H9 (cell line): ENCODE results near the gene UST. TPM values are rescaled to one million over a fixed set of nuclear protein-coding genes. Genes with fewer than 3 reads are reported as not detected.

Experiments used
- DNase-seq: peaks from one replicate; pipeline ENCODE4 v3.0.0-alpha.2; 2017
- H2AFZ ChIP-seq: one replicate; pipeline ENCODE4 v1.6.1; 2013; ENCODE audit warnings: mild to moderate bottlenecking, low read length, control low read depth, moderate library complexity
- H2AK5ac ChIP-seq: 2 replicates; pipeline ENCODE4 v1.6.1; 2013; ENCODE audit warnings: low read length, control low read depth, mixed read lengths; ENCODE audit not compliant: insufficient read length
- H2BK120ac ChIP-seq: one replicate; pipeline ENCODE4 v1.6.1; 2013; ENCODE audit warnings: low read depth, mild to moderate bottlenecking, low read length, control low read depth, inconsistent platforms; ENCODE audit not compliant: poor library complexity, severe bottlenecking
- H2BK12ac ChIP-seq: 2 replicates; pipeline ENCODE4 v1.6.1; 2013; ENCODE audit warnings: low read length, control low read depth, mixed read lengths, low read depth; ENCODE audit not compliant: insufficient read length
- H2BK15ac ChIP-seq: 2 replicates; pipeline ENCODE4 v1.6.1; 2013; ENCODE audit warnings: low read depth, low read length, control low read depth
- H2BK20ac ChIP-seq: one replicate; pipeline ENCODE4 v1.6.1; 2013; ENCODE audit warnings: low read depth, mild to moderate bottlenecking, low read length, control low read depth, inconsistent platforms; ENCODE audit not compliant: poor library complexity, severe bottlenecking
- H2BK5ac ChIP-seq: 2 replicates; pipeline ENCODE4 v1.6.1; 2013; ENCODE audit warnings: low read length, control low read depth, mixed read lengths; ENCODE audit not compliant: insufficient read length
- H3K14ac ChIP-seq: 2 replicates; pipeline ENCODE4 v1.6.1; 2013; ENCODE audit warnings: low read length, control low read depth; ENCODE audit not compliant: insufficient read depth
- H3K18ac ChIP-seq: 2 replicates; pipeline ENCODE4 v1.6.1; 2013; ENCODE audit warnings: low read depth, mild to moderate bottlenecking, mixed read lengths, low read length, control low read depth; ENCODE audit not compliant: insufficient read length
- H3K23ac ChIP-seq: 2 replicates; pipeline ENCODE4 v1.6.1; 2013; ENCODE audit warnings: low read length, control low read depth, mixed read lengths, low read depth; ENCODE audit not compliant: insufficient read length
- H3K23me2 ChIP-seq: 2 replicates; pipeline ENCODE4 v1.6.1; 2013; ENCODE audit warnings: low read depth, mild to moderate bottlenecking, mixed read lengths, low read length, control low read depth; ENCODE audit not compliant: insufficient read length, poor library complexity, severe bottlenecking
- H3K27ac ChIP-seq: 2 replicates; pipeline ENCODE4 v1.5.1; 2013; ENCODE audit warnings: low read length, control low read depth, mixed read lengths, low read depth; ENCODE audit not compliant: insufficient read length
- H3K27me3 ChIP-seq: 2 replicates; pipeline ENCODE4 v1.6.1; 2013; ENCODE audit warnings: low read length, control low read depth, inconsistent platforms; ENCODE audit not compliant: insufficient read depth
- H3K4ac ChIP-seq: 2 replicates; pipeline ENCODE4 v1.6.1; 2013; ENCODE audit warnings: low read depth, mild to moderate bottlenecking, control low read depth, inconsistent platforms, low read length, moderate library complexity
- H3K4me1 ChIP-seq: 2 replicates; pipeline ENCODE4 v1.6.1; 2013; ENCODE audit warnings: low read length, control low read depth, inconsistent platforms; ENCODE audit not compliant: insufficient read depth
- H3K4me2 ChIP-seq: 2 replicates; pipeline ENCODE4 v1.6.1; 2013; ENCODE audit warnings: low read length, control low read depth, mixed read lengths; ENCODE audit not compliant: insufficient read length, insufficient read depth
- H3K56ac ChIP-seq: 2 replicates; pipeline ENCODE4 v1.6.1; 2013; ENCODE audit warnings: low read depth, mild to moderate bottlenecking, mixed read lengths, low read length, control low read depth; ENCODE audit not compliant: insufficient read length
- H3K79me1 ChIP-seq: 2 replicates; pipeline ENCODE4 v1.6.1; 2013; ENCODE audit warnings: low read depth, mild to moderate bottlenecking, moderate library complexity, low read length, control low read depth, inconsistent platforms; ENCODE audit not compliant: insufficient read depth, poor library complexity, severe bottlenecking
- H3K79me2 ChIP-seq: 2 replicates; pipeline ENCODE4 v1.6.1; 2013; ENCODE audit warnings: low read length, control low read depth, inconsistent platforms; ENCODE audit not compliant: insufficient read depth
- H3K9ac ChIP-seq: 2 replicates; pipeline ENCODE4 v1.6.1; 2013; ENCODE audit warnings: low read length, control low read depth, mixed read lengths; ENCODE audit not compliant: insufficient read length; ENCODE audit errors: extremely low read depth
- H3K9me3 ChIP-seq: one replicate; pipeline ENCODE4 v1.6.1; 2013; ENCODE audit warnings: low read depth, low read length, inconsistent platforms; ENCODE audit not compliant: control insufficient read depth
- H3T11ph ChIP-seq: one replicate; pipeline ENCODE4 v1.6.1; 2013; ENCODE audit warnings: mild to moderate bottlenecking, low read length, control low read depth, inconsistent platforms
- H4K20me1 ChIP-seq: one replicate; pipeline ENCODE4 v1.6.1; 2013; ENCODE audit not compliant: control insufficient read depth, insufficient read length, insufficient read depth
- H4K5ac ChIP-seq: 2 replicates; pipeline ENCODE4 v1.6.1; 2013; ENCODE audit warnings: low read depth, mild to moderate bottlenecking, mixed read lengths, low read length, control low read depth; ENCODE audit not compliant: insufficient read length
- H4K8ac ChIP-seq: replicated peaks from 2 replicates; pipeline ENCODE4 v1.6.1; 2013; ENCODE audit warnings: low read length, control low read depth, mixed read lengths, low read depth; ENCODE audit not compliant: insufficient read length
- H4K91ac ChIP-seq: 2 replicates; pipeline ENCODE4 v1.6.1; 2013; ENCODE audit warnings: low read depth, mild to moderate bottlenecking, moderate library complexity, mixed read lengths, low read length, control low read depth; ENCODE audit not compliant: insufficient read length
- H3K27ac Mint-ChIP-seq, 3 experiments: 2 replicates in 2 of 3; 3 replicates in 1 of 3; pipeline ENCODE4 v1.8.0; 2020 to 2021; ENCODE audit warnings: mixed read lengths in 3 of 3, mild to moderate bottlenecking in 1 of 3, moderate library complexity in 1 of 3
- H3K27me3 Mint-ChIP-seq: 2 replicates; pipeline ENCODE4 v1.8.0; 2021; ENCODE audit warnings: low read depth, mild to moderate bottlenecking, moderate library complexity, mixed read lengths
- H3K36me3 Mint-ChIP-seq, 3 experiments: 2 replicates in 2 of 3; 3 replicates in 1 of 3; pipeline ENCODE4 v1.8.0; 2020 to 2021; ENCODE audit warnings: low read depth in 3 of 3, mixed read lengths in 3 of 3; ENCODE audit not compliant: insufficient read depth in 1 of 3
- H3K4me1 Mint-ChIP-seq, 2 experiments: 2 replicates each; pipeline ENCODE4 v1.8.0; 2020; ENCODE audit warnings: mixed read lengths in 2 of 2
- H3K4me3 Mint-ChIP-seq, 2 experiments: 2 replicates in 1 of 2; 3 replicates in 1 of 2; pipeline ENCODE4 v1.8.0; 2020 to 2021; ENCODE audit warnings: mild to moderate bottlenecking in 2 of 2, mixed read lengths in 2 of 2, moderate library complexity in 1 of 2
- H3K9me3 Mint-ChIP-seq, 2 experiments: 2 replicates in 1 of 2; 3 replicates in 1 of 2; pipeline ENCODE4 v1.8.0; 2020; ENCODE audit warnings: mild to moderate bottlenecking in 2 of 2, mixed read lengths in 2 of 2, moderate library complexity in 1 of 2
- CTCF ChIP-seq: fragments of 200-600 bp; sonication (generic); conservative IDR thresholded peaks from 3 replicates; pipeline ENCODE4 v1.8.0; 2021; ENCODE audit warnings: antibody characterized with exemption, mild to moderate bottlenecking
- WGBS: extraction: QIAGEN DNeasy Blood & Tissue Kit; methylation state at CpG from one replicate; pipeline ENCODE4 v1.1.7; 2013; ENCODE audit warnings: missing lambda C conversion rate, low lambda C conversion rate, mixed read lengths; ENCODE audit not compliant: insufficient read length; ENCODE audit errors: extremely low coverage; 5-methylcytosine and 5-hydroxymethylcytosine counted together
- total RNA-seq: library from RNA; stranded (reverse); gene quantifications from 2 replicates; pipeline ENCODE4 v1.2.1, GENCODE V29; 2021

UST gene
- total RNA-seq, 1 experiment from 2014 or later: 14.4 TPM

GRCh38 chr6:148984531-148985056 lies 237.8 kb downstream of the UST start:
- H2BK20ac ChIP-seq: no peak overlapping the region
- no peak overlapping the region for H2BK120ac ChIP-seq
- H3K23ac ChIP-seq: no peak overlapping the region
- H2AK5ac ChIP-seq: no peak overlapping the region
- peaks cover 5 to 20% (median 11%) of the 10 kb centered on the region in 3 experiments; a peak in 6 of 7 replicates for H3K36me3 Mint-ChIP-seq
- H2BK15ac ChIP-seq: no peak overlapping the region
- no peak overlapping the region for H3K14ac ChIP-seq
- peaks cover 14% of the 10 kb centered on the region for H3K4me1 ChIP-seq
- H3K9ac ChIP-seq: no peak overlapping the region
- H3K18ac ChIP-seq: no peak overlapping the region
- no peak overlapping the region for H3K4me2 ChIP-seq
- WGBS: no CpG with 5 or more reads among the region's 4 CpGs
- H3K23me2 ChIP-seq: no peaks in the 10 kb centered on the region
- no peak overlapping the region for H4K91ac ChIP-seq
- H3K9me3 Mint-ChIP-seq: no peaks in the 10 kb centered on the region
- H3K27ac ChIP-seq: no peak overlapping the region
- H3K4me1 Mint-ChIP-seq: peaks cover 39 to 48% of the 10 kb centered on the region in 2 experiments
- H3K27ac Mint-ChIP-seq: no peak overlapping the region; a peak in 1 of 7 replicates
- no peak overlapping the region for H4K5ac ChIP-seq
- H4K20me1 ChIP-seq: no peaks in the 10 kb centered on the region
- no peak overlapping the region for H3K4ac ChIP-seq
- H2AFZ ChIP-seq: no peak overlapping the region
- no peak overlapping the region for H4K8ac ChIP-seq
- H3K79me2 ChIP-seq: peaks cover 2% of the 10 kb centered on the region; the same call in 1 of the 2 replicates
- no peaks in the 10 kb centered on the region for H3K79me1 ChIP-seq
- no peak for DNase-seq
- TF ChIP-seq CTCF: no peak
- H3K27me3 Mint-ChIP-seq: no peaks in the 10 kb centered on the region
- no peak overlapping the region for H3K4me3 Mint-ChIP-seq
- no peak overlapping the region for H2BK12ac ChIP-seq
- H3T11ph ChIP-seq: no peak overlapping the region
- H3K9me3 ChIP-seq: no peaks in the 10 kb centered on the region
- H2BK5ac ChIP-seq: no peak overlapping the region
- no peak overlapping the region for H3K56ac ChIP-seq
- H3K27me3 ChIP-seq: no peaks in the 10 kb centered on the region
